SK-N-MC (cell line): ENCODE data around the gene VOPP1.

Experiments
- EZH2 ChIP-seq: fragments of 200-600 bp; sonication (generic); IDR thresholded peaks from one replicate; pipeline ENCODE4 v1.6.1; 2017; ENCODE audit warnings: antibody characterized with exemption
- FOXP2 ChIP-seq: optimal IDR thresholded peaks from 2 replicates; pipeline ENCODE3; 2011; ENCODE audit warnings: mild to moderate bottlenecking, moderate library complexity; ENCODE audit not compliant: insufficient read depth; ENCODE audit errors: extremely low read length, control extremely low read depth
- POLR2AphosphoS5 ChIP-seq: IDR thresholded peaks from 2 replicates; pipeline ENCODE4 v1.6.1; 2012; ENCODE audit warnings: mild to moderate bottlenecking, low read depth, low read length, borderline replicate concordance

GRCh38 chr7:55575733-55576132 is 3.4 kb upstream of the VOPP1 start:
- TF ChIP-seq POLR2AphosphoS5 (no peak), EZH2 (no peak), FOXP2 (no peak)
